GM19238 (cell line): ENCODE results near the gene KLF6.
"Not testable (repeated sequence)": the region's sequence is repeated elsewhere in the genome, so short reads cannot be mapped to it uniquely, and the experiment has no call there.

Experiments used
- DNase-seq: peaks from one replicate; pipeline ENCODE4 v3.0.0; 2011; ENCODE audit warnings: low spot score; ENCODE audit not compliant: insufficient read length

The KLF6 gene

GRCh38 chr10:3757250-3757637, 27.8 kb downstream of the KLF6 start:
- DNase-seq, result no peak

GRCh38 chr10:3756360-3756740, 28.7 kb downstream of the KLF6 start:
- no peak for DNase-seq

DNA sequence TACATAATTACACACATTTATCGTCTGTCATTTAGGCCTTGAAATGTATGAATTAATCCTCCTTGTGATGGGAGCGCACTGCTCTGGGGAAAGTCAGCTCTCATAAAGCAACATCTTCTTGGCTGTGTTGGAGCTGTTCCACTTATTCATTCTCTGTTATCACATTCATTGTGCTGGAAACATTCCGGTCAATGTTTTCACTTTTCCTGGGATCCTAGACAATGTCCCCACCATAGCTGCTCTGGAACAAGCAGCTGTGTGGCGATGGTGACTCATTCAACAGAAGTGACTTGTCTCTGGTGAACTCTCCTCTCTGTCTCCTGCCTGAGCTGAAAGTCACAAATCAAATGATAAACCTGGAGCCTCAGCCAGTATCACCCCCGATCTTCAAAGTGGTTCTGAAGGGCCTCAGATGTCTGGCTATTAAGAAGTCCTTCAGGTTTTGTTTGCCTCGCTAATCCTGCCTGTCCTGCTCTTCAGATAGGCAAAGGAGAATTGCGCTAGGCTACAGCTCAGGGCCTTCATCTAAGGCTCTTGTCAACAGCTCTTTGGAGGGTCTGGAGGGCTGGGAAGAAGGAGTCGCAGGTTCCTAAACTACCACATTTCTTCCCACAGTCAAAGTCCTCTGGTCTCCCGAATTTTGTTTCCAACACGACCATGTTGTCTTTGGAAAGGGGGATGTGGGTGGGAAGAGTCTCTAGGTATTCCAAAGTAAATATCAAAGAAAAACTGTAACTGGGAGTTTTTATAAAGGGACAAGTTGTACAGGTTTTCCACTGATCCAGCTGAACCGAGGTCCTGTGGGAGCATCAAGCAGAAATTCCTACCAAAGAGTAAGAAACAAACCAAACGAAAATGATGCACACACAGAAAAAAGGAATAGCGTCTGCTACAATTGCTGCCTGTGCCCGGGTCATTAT, 29.3 kb downstream of the KLF6 start:
- no peak for DNase-seq

DNA sequence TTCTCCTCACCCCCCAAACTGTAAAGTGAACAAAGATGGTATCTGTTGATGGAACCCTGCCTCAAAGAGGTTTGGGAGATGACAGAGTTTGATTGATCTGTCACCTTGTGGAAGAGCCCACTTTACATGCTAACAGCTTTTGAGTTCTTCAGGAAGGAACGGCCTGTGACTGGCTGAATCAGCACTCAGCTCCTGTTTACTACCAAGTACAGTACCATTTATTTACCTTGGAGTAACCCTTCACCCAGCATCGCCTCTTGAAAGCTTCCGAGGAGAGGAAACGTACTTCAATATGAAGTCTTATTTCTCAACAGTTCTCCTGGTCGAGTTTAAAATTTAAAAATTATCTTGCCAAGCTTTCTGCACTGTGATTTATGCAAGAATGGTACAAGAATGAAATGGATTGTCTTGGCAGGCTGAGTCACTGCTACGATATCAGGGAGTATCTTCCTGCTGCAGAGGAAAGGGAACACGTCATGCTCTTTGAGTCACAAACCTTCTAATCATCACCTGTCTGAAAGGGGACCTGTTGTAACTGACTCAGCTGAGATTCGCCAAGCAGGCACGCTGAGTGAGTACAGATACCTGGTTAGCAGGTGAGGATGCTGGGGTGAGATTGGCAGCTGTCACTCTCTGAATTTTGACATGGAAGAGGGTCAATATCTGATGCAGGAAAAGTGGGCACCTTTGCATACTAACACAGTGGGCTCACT, 30.1 kb downstream of the KLF6 start:
- no peak for DNase-seq

DNA sequence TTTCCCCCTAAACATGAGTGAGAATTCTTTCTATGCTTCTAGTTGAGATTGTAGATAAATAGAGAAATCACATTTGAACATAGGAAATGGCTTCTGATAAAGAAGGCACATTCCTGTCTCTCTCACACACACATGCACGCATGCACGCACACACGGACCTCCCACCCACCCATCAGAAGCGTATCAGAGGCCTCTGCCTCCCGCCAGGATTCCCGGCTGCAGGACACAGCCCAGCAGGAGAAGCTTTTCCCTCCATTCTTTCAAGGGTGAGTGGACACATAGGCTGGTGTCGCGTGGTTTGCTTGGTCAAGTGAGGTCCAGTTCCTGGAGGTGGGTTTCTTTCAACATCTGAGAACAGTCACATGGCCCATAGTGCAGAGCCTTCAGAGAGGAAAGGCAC, 34.2 kb downstream of the KLF6 start:
- no peak for DNase-seq

- no peak for DNase-seq
These were observed 34.8 kb downstream of the KLF6 start for GRCh38 chr10:3750006-3750816.

DNA sequence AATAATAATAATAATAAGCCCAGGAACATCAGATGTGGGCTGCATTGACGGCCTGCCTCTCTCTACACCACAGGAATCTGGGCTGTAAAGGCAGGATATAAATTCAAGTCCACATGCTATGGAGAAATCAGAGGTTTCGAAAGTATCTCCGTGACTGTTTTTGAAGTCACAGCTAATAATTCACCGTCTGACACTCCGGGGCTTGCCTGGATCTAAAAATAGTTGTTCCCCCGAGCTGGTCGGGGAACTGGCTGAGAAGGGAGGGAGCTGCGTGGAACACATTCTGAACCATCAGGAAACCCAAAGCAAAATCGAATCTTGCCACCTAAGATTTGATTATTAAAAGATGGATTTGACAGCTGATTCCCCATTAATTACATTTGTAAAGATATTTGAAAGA, 35.4 kb downstream of the KLF6 start:
- no peak for DNase-seq

DNA sequence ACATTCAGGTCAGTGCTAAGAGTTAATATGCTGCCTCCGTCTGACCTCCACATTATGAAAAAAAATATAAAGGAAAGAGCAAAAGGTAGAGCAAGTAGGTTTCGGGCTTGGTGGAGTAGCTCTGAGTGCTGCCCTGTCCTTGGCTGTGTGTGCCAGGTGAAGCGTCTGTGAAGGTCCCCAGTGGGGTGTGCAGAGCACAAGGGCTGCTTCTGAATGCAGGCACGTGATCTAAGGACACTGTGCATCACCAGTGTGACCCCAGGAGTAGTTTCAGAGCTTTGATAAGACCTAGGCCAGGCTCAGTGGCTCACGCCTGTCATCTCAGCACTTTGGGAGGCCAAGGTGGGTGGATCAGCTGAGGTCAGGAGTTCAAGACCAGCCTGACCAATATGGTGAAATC, 36.0 kb downstream of the KLF6 start:
- no peak for DNase-seq

DNA sequence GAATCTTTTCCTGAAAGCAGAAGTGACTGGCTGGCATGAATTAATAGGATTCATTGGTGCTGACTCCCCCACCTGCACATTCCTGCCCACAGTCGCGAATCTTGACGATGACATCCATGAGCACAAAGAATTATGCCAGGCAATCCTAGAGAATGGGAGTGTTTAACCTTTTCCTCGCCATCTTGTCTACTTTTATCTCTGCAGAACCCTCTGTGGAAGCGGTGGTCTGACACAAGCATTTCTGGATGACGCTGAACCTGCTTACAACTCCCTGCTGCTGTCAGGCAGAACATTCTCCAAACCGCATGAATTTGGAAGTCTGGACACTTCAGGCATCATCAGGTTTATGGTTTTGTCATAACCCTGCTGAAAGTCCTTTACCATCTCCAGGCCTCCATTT, 36.5 kb downstream of the KLF6 start:
- DNase-seq, result no peak

GRCh38 chr10:3747984-3748383, 37.0 kb downstream of the KLF6 start:
- no peak for DNase-seq

- DNase-seq, result no peak
These were observed 37.6 kb downstream of the KLF6 start for GRCh38 chr10:3747248-3747960.

DNA sequence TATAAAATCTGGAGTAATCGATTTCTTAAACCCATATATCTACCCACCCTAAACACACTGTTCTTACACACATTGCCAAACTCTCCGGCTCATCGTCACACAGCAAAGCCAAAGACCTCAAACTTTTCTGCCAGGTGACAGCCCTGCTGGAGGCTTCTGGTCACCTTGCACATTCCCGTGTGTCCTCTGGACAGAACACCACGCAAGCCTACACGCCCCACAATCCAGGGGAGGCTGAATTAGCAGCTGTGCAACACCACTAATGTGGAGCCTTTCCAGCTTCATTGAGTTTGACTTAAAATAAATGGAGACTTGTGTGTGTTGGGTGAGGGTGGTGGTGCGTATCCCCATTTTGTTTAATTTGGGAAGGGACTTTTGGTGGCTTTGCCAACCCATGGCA, 38.4 kb downstream of the KLF6 start:
- DNase-seq, result no peak

GRCh38 chr10:3745521-3745920, 39.5 kb downstream of the KLF6 start:
- DNase-seq, result no peak

DNA sequence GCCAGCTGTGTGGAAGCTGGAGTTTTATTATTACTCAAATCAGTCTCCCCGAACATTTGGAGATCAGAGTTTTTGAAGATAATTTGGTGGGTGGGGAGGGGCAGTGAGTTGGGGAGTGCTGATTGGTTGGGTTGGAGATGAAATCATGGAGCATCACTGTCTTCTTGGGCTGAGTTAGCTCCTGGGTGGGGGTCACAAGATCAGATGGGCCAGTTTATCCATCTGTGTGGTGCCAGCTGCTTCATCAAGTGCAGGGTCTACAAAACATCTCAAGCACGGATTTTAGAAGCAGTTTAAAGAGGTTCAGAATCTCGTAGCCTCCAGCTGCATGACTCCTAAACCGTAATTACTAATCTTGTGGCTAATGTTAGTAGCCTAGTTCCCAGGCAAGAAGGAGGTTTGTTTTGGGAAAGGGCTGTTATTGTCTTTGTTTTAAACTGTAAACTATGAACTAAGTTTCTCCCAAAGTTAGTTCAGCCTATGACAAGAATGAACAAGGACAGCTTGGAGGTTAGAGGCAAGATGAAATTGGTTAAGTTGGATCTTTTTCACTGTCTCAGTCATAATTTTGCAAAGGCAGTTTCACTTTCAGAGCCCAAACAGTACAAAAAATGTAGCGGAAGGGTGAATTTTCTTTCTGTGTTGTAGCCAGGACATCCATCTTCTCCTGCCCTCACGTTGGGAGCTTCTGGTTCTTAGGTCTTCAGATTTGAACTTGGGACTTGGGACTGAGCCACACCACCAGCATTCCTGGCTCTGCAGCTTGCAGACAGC, 43.1 kb downstream of the KLF6 start:
- no peak for DNase-seq

GRCh38 chr10:3740157-3740871, 44.7 kb downstream of the KLF6 start:
- DNase-seq, result no peak

- no peak for DNase-seq
These were observed 46.1 kb downstream of the KLF6 start for GRCh38 chr10:3738855-3739350.

DNA sequence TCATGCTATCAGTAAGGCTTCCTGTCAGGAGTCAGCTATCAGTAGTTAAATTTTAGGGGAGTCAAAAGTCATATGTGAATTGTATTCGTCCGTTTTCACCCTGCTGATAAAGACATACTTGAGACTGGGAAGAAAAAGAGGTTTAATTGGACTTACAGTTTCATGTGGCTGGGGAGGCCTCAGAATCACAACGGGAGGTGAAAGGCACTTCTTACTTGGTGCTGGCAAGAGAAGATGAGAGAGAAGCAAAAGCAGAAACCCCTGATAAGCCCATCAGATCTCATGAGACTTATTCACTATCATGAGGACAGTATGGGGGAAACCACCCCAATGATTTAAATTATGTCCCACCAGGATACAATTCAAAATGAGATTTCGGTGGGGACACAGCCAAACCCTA, 47.1 kb downstream of the KLF6 start:
- no peak for DNase-seq

- no peak for DNase-seq
These were observed 49.8 kb downstream of the KLF6 start for GRCh38 chr10:3735175-3735574.

- no peak for DNase-seq
These were observed 50.9 kb downstream of the KLF6 start for GRCh38 chr10:3734111-3734510.

GRCh38 chr10:3732183-3732582, 52.8 kb downstream of the KLF6 start:
- not testable (repeated sequence) for DNase-seq
